Calu3 (cell line): ENCODE results near the gene TBC1D24. TPM values are rescaled to one million over a fixed set of nuclear protein-coding genes. Genes with fewer than 3 reads are reported as not detected.

Experiments
- BruUV-seq: library from RNA; stranded (reverse); fragments of 400-500 nt; replicated peaks from 2 replicates; lab custom pipeline; 2021; lab: Mats Ljungman, UMichigan
- CTCF ChIA-PET: fragments of 300-600 bp; sonication (Branson Sonifier 250); formaldehyde crosslinking; loops from one replicate; lab custom pipeline; 2022; ENCODE audit warnings: antibody characterized with exemption; lab: Charles Lee
- DNase-seq: peaks from one replicate; pipeline ENCODE4 v3.0.0; 2022
- H3K27ac Mint-ChIP-seq: one replicate; pipeline ENCODE4 v1.8.0; 2022; ENCODE audit warnings: mixed read lengths; ENCODE audit not compliant: unreplicated experiment
- H3K27me3 Mint-ChIP-seq: one replicate; pipeline ENCODE4 v1.8.0; 2022; ENCODE audit warnings: mixed read lengths; ENCODE audit not compliant: unreplicated experiment
- H3K36me3 Mint-ChIP-seq: one replicate; pipeline ENCODE4 v1.8.0; 2022; ENCODE audit warnings: mild to moderate bottlenecking, moderate library complexity, mixed read lengths; ENCODE audit not compliant: insufficient read depth, unreplicated experiment
- H3K4me1 Mint-ChIP-seq: one replicate; pipeline ENCODE4 v1.8.0; 2022; ENCODE audit warnings: mild to moderate bottlenecking, low read depth, mixed read lengths; ENCODE audit not compliant: unreplicated experiment
- H3K4me3 Mint-ChIP-seq: one replicate; pipeline ENCODE4 v1.8.0; 2022; ENCODE audit warnings: mild to moderate bottlenecking, low read depth, moderate library complexity, mixed read lengths; ENCODE audit not compliant: unreplicated experiment
- H3K9me3 Mint-ChIP-seq: one replicate; pipeline ENCODE4 v1.8.0; 2022; ENCODE audit warnings: low read depth, mixed read lengths; ENCODE audit not compliant: unreplicated experiment
- intact Hi-C: fragments of 100-400 bp; cut with micrococcal nuclease; formaldehyde crosslinking; loops from one replicate; pipeline ENCODE4 v1.10.0; 2022; ENCODE audit not compliant: unreplicated experiment
- total RNA-seq: library from RNA; stranded (reverse); gene quantifications from 2 replicates; pipeline ENCODE4 v1.2.3, GENCODE V29; 2022
- TF ChIP-seq, protein P1 (sequence below): fragments of 200-600 bp; IDR thresholded peaks from one replicate; pipeline ENCODE4 v1.8.0; 2022; ENCODE audit warnings: antibody characterized with exemption; ENCODE audit not compliant: unreplicated experiment

The TBC1D24 gene
- total RNA-seq, 1 experiment from 2014 or later = 33.3 TPM

DNA sequence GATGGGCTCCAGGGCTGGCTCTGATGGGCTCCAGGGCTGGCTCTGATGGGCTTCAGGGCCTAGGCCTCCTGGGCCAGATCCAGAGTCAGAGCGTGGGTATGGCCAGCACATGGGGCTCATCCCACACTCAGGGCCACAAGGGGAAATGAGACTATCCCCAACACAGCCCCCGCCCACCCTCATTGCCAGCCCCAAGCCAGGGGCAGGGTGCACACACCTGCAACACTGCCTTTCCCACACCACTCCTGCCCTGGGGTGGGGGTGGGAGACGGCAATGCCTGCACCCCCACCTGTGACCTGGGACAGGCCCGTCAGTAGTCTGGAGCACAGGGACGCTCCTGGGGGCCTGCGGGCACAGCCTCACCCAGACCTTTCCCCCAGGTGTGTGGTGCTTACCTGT, 24.5 kb downstream of the TBC1D24 start:
- TF ChIP-seq, protein P1, sequence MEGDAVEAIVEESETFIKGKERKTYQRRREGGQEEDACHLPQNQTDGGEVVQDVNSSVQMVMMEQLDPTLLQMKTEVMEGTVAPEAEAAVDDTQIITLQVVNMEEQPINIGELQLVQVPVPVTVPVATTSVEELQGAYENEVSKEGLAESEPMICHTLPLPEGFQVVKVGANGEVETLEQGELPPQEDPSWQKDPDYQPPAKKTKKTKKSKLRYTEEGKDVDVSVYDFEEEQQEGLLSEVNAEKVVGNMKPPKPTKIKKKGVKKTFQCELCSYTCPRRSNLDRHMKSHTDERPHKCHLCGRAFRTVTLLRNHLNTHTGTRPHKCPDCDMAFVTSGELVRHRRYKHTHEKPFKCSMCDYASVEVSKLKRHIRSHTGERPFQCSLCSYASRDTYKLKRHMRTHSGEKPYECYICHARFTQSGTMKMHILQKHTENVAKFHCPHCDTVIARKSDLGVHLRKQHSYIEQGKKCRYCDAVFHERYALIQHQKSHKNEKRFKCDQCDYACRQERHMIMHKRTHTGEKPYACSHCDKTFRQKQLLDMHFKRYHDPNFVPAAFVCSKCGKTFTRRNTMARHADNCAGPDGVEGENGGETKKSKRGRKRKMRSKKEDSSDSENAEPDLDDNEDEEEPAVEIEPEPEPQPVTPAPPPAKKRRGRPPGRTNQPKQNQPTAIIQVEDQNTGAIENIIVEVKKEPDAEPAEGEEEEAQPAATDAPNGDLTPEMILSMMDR = no peak
- DNase-seq = no peak
- CTCF ChIA-PET = no interaction called here
- H3K27me3 Mint-ChIP-seq = no peaks in the 10 kb centered on the region
- intact Hi-C loops = no loop called here
- no peaks in the 10 kb centered on the region for H3K9me3 Mint-ChIP-seq
- no peak overlapping the region for H3K4me3 Mint-ChIP-seq
- H3K36me3 Mint-ChIP-seq = peaks cover 6% of the 10 kb centered on the region
- no peaks in the 10 kb centered on the region for H3K4me1 Mint-ChIP-seq
- BruUV-seq = no TSS peak
- H3K27ac Mint-ChIP-seq = no peak overlapping the region

DNA sequence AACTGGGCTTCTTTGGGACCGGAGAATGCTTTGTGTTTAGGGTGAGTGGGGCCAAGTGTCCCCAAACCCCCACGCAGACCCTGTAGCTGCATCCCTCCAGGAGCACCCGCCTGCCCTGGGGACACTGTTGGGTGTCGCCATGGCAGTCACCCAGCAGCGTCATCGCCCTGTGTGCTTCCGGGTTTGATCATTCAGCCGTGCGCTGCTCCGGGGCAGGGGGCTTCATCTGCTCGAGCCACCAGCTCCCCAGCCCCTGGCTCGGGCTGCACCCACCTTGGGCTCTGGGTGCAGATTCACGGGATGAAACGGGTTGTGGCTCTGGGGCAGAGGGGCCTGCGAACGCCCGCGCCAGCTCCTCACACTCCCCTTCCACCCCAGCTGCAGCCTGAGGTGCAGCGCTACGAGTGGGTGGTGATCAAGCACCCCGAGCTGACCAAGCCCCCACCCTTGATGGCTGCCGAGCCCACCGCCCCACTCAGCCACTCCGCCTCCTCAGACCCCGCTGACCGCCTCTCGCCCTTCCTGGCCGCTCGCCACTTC, 25.0 kb downstream of the TBC1D24 start:
- intact Hi-C loops = loop anchor here (2.0 to 10.0 kb wide), 2 partner anchors 65 to 157 kb away; no protein-coding TSS in a partner anchor
- TF ChIP-seq, protein P1 = no peak
- no peaks in the 10 kb centered on the region for H3K27me3 Mint-ChIP-seq
- no peak overlapping the region for H3K27ac Mint-ChIP-seq
- BruUV-seq = no TSS peak
- H3K36me3 Mint-ChIP-seq = peaks cover 6% of the 10 kb centered on the region
- DNase-seq = no peak
- CTCF ChIA-PET = no interaction called here
- H3K4me1 Mint-ChIP-seq = no peaks in the 10 kb centered on the region
- H3K9me3 Mint-ChIP-seq = no peaks in the 10 kb centered on the region
- no peak overlapping the region for H3K4me3 Mint-ChIP-seq

DNA sequence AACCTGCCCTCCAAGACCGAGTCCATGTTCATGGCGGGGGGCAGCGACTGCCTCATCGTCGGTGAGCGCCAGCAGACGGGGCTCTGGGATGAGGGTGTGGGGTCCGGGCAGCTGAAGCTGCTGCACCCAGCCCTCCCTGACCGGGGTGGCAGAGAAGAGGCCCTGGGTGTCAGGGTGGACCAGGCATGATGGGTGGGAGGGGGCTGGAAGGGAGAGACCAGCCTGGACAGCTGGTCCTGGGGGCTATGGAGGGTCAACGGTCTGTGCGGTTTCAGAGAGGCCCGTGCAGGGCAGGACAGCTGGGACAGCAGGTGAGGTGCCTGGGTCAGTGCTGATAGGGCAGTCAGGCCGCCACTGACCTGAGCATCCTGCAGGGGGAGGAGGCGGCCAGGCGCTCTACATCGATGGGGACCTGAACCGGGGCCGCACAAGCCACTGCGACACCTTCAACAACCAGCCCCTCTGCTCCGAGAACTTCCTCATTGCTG, 25.5 kb downstream of the TBC1D24 start:
- peaks cover 6% of the 10 kb centered on the region for H3K36me3 Mint-ChIP-seq
- intact Hi-C loops = loop anchor here (2.0 to 10.0 kb wide), 2 partner anchors 66 to 158 kb away; no protein-coding TSS in a partner anchor
- TF ChIP-seq, protein P1 = no peak
- no peaks in the 10 kb centered on the region for H3K4me1 Mint-ChIP-seq
- no peaks in the 10 kb centered on the region for H3K27me3 Mint-ChIP-seq
- no peak for DNase-seq
- H3K27ac Mint-ChIP-seq = no peak overlapping the region
- CTCF ChIA-PET = interaction anchor here (1.2 to 2.3 kb wide), 5 partner anchors 13 to 305 kb away, joined by 4 to 12 read pairs (median 8); partner anchors contain the start of genes ATP6V0C, CCNF and ECI1
- no peaks in the 10 kb centered on the region for H3K9me3 Mint-ChIP-seq
- no peak overlapping the region for H3K4me3 Mint-ChIP-seq
- BruUV-seq = no TSS peak

DNA sequence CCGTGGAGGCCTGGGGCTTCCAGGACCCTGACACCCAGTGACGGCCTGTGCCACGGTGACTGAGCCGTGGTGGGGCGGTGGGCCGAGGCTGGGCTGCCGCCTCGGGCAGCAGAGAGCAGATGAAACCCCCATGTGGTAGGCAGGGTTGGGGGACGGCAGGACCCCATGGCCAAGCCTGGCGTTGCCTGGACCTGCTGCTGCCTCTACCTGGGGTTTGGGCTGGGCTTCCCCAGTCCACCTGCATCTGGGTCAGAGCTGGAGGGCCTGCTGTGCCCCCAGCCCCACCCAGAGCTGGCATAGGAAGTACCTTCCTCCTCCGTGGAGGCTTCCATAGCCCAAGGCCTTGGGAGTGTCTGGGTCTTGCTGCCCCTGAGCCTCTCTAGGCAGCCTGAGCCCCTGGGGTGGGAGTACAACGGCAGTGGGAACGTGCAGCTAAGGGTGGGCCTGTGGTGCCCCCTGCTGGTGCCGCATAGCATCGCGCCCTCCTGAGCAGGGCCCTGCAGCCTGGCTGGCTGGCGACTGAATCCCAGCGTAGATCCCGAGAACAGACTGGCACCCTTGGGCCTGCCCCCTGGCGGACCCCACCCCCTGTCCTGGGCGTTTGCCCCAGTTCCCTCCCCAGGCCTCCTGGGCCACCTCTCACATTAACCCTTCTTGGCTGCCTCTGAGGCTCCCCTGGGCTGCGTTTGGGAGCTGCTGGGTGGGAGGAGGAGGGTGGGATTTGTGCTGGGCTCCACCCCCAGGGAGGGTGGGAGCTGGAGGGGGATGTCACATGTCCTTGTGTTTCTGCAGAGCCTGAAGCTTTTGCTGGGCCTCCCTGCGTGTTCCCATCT, 26.2 kb downstream of the TBC1D24 start:
- Mint-ChIP-seq H3K27me3 (no peaks in the 10 kb centered on the region), H3K4me3 (no peak overlapping the region), H3K9me3 (no peaks in the 10 kb centered on the region), H3K4me1 (no peaks in the 10 kb centered on the region), H3K36me3 (peaks cover 6% of the 10 kb centered on the region), H3K27ac (no peak overlapping the region)
- TF ChIP-seq, protein P1 = peak; percentile 96
- peak; percentile 92 for DNase-seq
- CTCF ChIA-PET = interaction anchor here (1.1 to 2.3 kb wide), 6 partner anchors 13 to 306 kb away, joined by 4 to 12 read pairs (median 8); partner anchors contain the start of genes AMDHD2, ATP6V0C, CCNF and ECI1
- intact Hi-C loops = loop anchor here (2.0 to 10.0 kb wide), 2 partner anchors 66 to 158 kb away; no protein-coding TSS in a partner anchor
- no TSS peak for BruUV-seq
